IPS-11a (cell line): ENCODE data around the gene RPL27.

Source experiments
- H3K4me3 ChIP-seq: one replicate; pipeline ENCODE4 v1.5.1; 2013; ENCODE audit warnings: low read depth, low read length, control low read depth

The RPL27 gene

DNA sequence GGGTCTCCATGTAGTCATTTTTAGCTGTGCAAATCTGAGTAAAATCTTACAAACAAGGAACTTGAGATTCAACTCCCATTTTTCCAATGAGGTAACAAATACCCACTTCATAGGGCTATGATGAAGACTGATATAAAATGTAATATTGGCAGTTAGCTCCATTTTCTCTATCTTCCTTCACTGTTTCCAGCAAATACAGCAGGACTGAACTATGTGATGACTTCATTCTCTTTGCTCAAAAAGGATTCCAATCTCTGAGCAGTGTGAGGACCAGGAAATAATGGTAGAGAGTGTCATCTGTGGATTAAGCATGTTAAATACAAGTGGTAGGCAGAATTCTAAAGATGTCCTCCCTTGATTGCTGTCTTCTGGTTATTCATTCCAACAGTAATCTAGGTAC is 45.1 kb downstream of the RPL27 start:
- no peak overlapping the region for H3K4me3 ChIP-seq

DNA sequence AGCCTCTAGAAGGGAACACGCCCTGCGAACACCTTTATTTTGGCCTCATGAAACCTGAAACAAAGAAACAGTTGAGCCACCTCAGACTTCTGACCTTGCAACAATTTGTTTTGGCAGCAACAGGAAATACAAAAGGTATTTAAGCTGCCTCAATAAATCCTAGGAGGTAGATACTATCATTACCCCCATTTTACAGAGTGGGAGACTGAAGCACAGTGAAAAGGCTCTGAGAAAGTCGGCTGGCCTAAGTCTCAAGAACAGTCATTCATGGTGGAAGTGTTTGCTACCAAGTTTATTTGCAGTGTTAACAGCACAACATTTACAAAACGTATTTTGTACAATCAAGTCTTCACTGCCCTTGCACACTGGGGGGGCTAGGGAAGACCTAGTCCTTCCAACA is 45.8 kb downstream of the RPL27 start:
- H3K4me3 ChIP-seq, result no peak overlapping the region

DNA sequence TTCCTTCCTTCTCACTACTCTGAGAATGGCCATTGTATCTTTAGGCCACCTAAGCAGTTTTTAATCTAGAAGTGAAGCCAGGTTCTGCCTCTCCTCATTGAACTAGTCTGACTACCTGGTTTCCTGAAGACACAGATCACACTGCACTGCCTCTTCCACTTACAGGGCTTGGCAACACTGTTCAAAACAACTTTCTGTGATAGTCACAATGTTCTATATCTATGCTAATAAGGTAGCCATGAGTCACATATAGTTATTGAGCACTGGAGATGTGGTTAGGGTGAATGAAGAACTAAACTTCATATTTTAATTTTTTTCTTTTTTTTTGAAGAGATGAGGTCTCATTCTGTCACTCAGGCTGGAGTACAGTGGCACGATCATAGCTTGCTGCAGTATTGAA is 53.8 kb downstream of the RPL27 start:
- no peak overlapping the region for H3K4me3 ChIP-seq
